HepG2 (cell line): Measurements from ENCODE around the gene CHAF1A. TPM values are rescaled to one million over a fixed set of nuclear protein-coding genes. Genes with fewer than 3 reads are reported as not detected.

Experiments used
- AGO1 ChIP-seq: fragments of 200-400 bp; formaldehyde crosslinking; IDR thresholded peaks from 2 replicates; pipeline ENCODE4 v1.6.1; 2017; ENCODE audit warnings: mild to moderate bottlenecking, low read depth, low read length, moderate library complexity; ENCODE audit not compliant: poor library complexity, severe bottlenecking
- ATF7-NPFF ChIP-seq: sonication (generic); formaldehyde crosslinking; IDR thresholded peaks from 2 replicates; pipeline ENCODE4 v1.8.1; 2023; ENCODE audit warnings: mild to moderate bottlenecking, low read depth, missing genetic modification reagents, moderate library complexity
- CCDC6 ChIP-seq: sonication (generic); formaldehyde crosslinking; IDR thresholded peaks from 2 replicates; pipeline ENCODE4 v1.8.1; 2022; ENCODE audit warnings: mild to moderate bottlenecking, missing genetic modification reagents, moderate library complexity
- EED ChIP-seq: sonication (generic); formaldehyde crosslinking; IDR thresholded peaks from 2 replicates; pipeline ENCODE4 v1.5.0; 2020; ENCODE audit warnings: mild to moderate bottlenecking, missing genetic modification reagents
- GTF3A ChIP-seq: sonication (generic); formaldehyde crosslinking; conservative IDR thresholded peaks from 2 replicates; pipeline ENCODE4 v1.4.0; 2020; ENCODE audit warnings: mild to moderate bottlenecking, missing genetic modification reagents
- KAT2B ChIP-seq: fragments of 150-350 bp; IDR thresholded peaks from 2 replicates; pipeline ENCODE4 v1.6.1; 2014; ENCODE audit warnings: low read depth, low read length, borderline replicate concordance
- KAT8 ChIP-seq: IDR thresholded peaks from 2 replicates; pipeline ENCODE4 v1.6.1; 2016; ENCODE audit warnings: missing genetic modification reagents, missing compliant biosample characterization
- PRDM4 ChIP-seq: sonication (generic); formaldehyde crosslinking; IDR thresholded peaks from 2 replicates; pipeline ENCODE4 v1.9.0; 2021; ENCODE audit warnings: missing genetic modification reagents, borderline replicate concordance
- RARG ChIP-seq: sonication (generic); formaldehyde crosslinking; IDR thresholded peaks from 2 replicates; pipeline ENCODE4 v1.4.0; 2020; ENCODE audit warnings: low read depth, mild to moderate bottlenecking, missing genetic modification reagents
- SMC3 ChIP-seq: IDR thresholded peaks from 2 replicates; pipeline ENCODE4 v1.6.1; 2011; ENCODE audit warnings: low read length, improper control_type of control experiment
- TEF ChIP-seq: sonication (generic); formaldehyde crosslinking; IDR thresholded peaks from 2 replicates; pipeline ENCODE4 v1.5.0; 2020; ENCODE audit warnings: missing genetic modification reagents
- XRCC5 ChIP-seq: fragments of 200-400 bp; formaldehyde crosslinking; optimal IDR thresholded peaks from 2 replicates; pipeline ENCODE3; 2017; ENCODE audit warnings: mild to moderate bottlenecking, low read length
- ZBTB39 ChIP-seq: sonication (generic); formaldehyde crosslinking; IDR thresholded peaks from 2 replicates; pipeline ENCODE4 v1.5.0; 2020; ENCODE audit warnings: missing genetic modification reagents
- ZFP36 ChIP-seq: fragments of 150-350 bp; IDR thresholded peaks from 2 replicates; pipeline ENCODE4 v1.6.1; 2018; ENCODE audit warnings: borderline replicate concordance, low read length, low read depth; ENCODE audit not compliant: partially characterized antibody
- ZMYM3 ChIP-seq: sonication (generic); formaldehyde crosslinking; IDR thresholded peaks from 2 replicates; pipeline ENCODE4 v1.5.1; 2020; ENCODE audit warnings: mild to moderate bottlenecking, missing genetic modification reagents
- ZNF121 ChIP-seq: sonication (generic); formaldehyde crosslinking; IDR thresholded peaks from 2 replicates; pipeline ENCODE4 v1.5.0; 2020; ENCODE audit warnings: mild to moderate bottlenecking, missing genetic modification reagents
- ZNF432 ChIP-seq: sonication (generic); formaldehyde crosslinking; IDR thresholded peaks from 2 replicates; pipeline ENCODE4 v1.5.0; 2020; ENCODE audit warnings: missing genetic modification reagents, mild to moderate bottlenecking, borderline replicate concordance
- polyA plus RNA-seq, 8 experiments: library from polyadenylated mRNA; depleted of rRNA in 3 of 8; stranded (reverse) in 7 of 8; unstranded in 1 of 8; fragments of >200 nt; fragmentation: Illumina TruSeq in 4 of 8; extraction: Trizol in 4 of 8; gene quantifications; 2 replicates each; pipeline versions ENCODE4 v1.2.1 to v1.2.3, GENCODE V29; 2011 to 2016; ENCODE audit warnings: low read depth in 4 of 8, missing spikeins in 1 of 8, mixed read lengths in 1 of 8; ENCODE audit not compliant: insufficient read depth in 1 of 8
- total RNA-seq, 5 experiments: library from RNA; depleted of rRNA; stranded (reverse); fragments of >200 nt; fragmentation: Illumina TruSeq; extraction: Trizol; gene quantifications; 2 replicates each; pipeline ENCODE4 v1.2.3, GENCODE V29; 2016; ENCODE audit warnings: low read depth in 1 of 5
- TF ChIP-seq, protein P1 (sequence below): IDR thresholded peaks from 2 replicates; pipeline ENCODE4 v1.6.1; 2016; ENCODE audit warnings: missing compliant biosample characterization, missing genetic modification reagents, borderline replicate concordance
- TF ChIP-seq, protein P2 (sequence below): sonication (generic); formaldehyde crosslinking; IDR thresholded peaks from 2 replicates; pipeline ENCODE4 v1.4.0; 2020; ENCODE audit warnings: missing genetic modification reagents

Gene CHAF1A
- total and polyA plus RNA-seq, 2 of the 13 experiments (the other 11 are each of a cell fraction or from before 2014, with no cell fraction given), result 11.0 to 34.8 TPM

GRCh38 chr19:4403005-4403761 is 743 bp downstream of the CHAF1A start (continued):
- TF ChIP-seq SMC3, result no peak
- no peak for TF ChIP-seq CCDC6 (CRISPR knock-in tag)
- TF ChIP-seq, protein P1, sequence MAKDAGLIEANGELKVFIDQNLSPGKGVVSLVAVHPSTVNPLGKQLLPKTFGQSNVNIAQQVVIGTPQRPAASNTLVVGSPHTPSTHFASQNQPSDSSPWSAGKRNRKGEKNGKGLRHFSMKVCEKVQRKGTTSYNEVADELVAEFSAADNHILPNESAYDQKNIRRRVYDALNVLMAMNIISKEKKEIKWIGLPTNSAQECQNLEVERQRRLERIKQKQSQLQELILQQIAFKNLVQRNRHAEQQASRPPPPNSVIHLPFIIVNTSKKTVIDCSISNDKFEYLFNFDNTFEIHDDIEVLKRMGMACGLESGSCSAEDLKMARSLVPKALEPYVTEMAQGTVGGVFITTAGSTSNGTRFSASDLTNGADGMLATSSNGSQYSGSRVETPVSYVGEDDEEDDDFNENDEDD (CRISPR knock-in tag), result no peak
- 0 out of 2 replicates have a peak, but pooled peaks have one; percentile 42 for TF ChIP-seq ZBTB39
- no peak for TF ChIP-seq ZNF121
- no peak for TF ChIP-seq ZFP36
- TF ChIP-seq ZNF432 (CRISPR knock-in tag), result no peak
- TF ChIP-seq XRCC5, result no peak
- TF ChIP-seq GTF3A (CRISPR knock-in tag), result no peak
- TF ChIP-seq EED (CRISPR knock-in tag), result no peak
- TF ChIP-seq RARG (CRISPR knock-in tag), result no peak
- no peak for TF ChIP-seq TEF
- TF ChIP-seq ZMYM3, result peak; percentile 55
- TF ChIP-seq PRDM4 (CRISPR knock-in tag), result no peak
- no peak for TF ChIP-seq AGO1
- no peak for TF ChIP-seq KAT8
- no peak for TF ChIP-seq ATF7-NPFF (CRISPR knock-in tag)
- TF ChIP-seq KAT2B, result no peak
- TF ChIP-seq, protein P2, sequence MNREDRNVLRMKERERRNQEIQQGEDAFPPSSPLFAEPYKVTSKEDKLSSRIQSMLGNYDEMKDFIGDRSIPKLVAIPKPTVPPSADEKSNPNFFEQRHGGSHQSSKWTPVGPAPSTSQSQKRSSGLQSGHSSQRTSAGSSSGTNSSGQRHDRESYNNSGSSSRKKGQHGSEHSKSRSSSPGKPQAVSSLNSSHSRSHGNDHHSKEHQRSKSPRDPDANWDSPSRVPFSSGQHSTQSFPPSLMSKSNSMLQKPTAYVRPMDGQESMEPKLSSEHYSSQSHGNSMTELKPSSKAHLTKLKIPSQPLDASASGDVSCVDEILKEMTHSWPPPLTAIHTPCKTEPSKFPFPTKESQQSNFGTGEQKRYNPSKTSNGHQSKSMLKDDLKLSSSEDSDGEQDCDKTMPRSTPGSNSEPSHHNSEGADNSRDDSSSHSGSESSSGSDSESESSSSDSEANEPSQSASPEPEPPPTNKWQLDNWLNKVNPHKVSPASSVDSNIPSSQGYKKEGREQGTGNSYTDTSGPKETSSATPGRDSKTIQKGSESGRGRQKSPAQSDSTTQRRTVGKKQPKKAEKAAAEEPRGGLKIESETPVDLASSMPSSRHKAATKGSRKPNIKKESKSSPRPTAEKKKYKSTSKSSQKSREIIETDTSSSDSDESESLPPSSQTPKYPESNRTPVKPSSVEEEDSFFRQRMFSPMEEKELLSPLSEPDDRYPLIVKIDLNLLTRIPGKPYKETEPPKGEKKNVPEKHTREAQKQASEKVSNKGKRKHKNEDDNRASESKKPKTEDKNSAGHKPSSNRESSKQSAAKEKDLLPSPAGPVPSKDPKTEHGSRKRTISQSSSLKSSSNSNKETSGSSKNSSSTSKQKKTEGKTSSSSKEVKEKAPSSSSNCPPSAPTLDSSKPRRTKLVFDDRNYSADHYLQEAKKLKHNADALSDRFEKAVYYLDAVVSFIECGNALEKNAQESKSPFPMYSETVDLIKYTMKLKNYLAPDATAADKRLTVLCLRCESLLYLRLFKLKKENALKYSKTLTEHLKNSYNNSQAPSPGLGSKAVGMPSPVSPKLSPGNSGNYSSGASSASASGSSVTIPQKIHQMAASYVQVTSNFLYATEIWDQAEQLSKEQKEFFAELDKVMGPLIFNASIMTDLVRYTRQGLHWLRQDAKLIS, result no peak
